Epithelial cell of esophagus (primary cell): ENCODE data around the gene PLEKHG3.

ENCODE experiments used
- DNase-seq: peaks from one replicate; pipeline ENCODE4 v3.0.0; 2010; ENCODE audit warnings: low read depth
- H3K4me3 ChIP-seq: 2 replicates; pipeline ENCODE4 v1.5.1; 2011; ENCODE audit warnings: mild to moderate bottlenecking, low read length, control low read depth
- TF ChIP-seq, protein P1 (sequence below): IDR thresholded peaks from 2 replicates; pipeline ENCODE4 v1.5.1; 2011; ENCODE audit warnings: low read depth, mild to moderate bottlenecking, low read length, control low read depth, inconsistent platforms; ENCODE audit not compliant: insufficient read depth; ENCODE audit errors: missing control alignments

Gene PLEKHG3

DNA sequence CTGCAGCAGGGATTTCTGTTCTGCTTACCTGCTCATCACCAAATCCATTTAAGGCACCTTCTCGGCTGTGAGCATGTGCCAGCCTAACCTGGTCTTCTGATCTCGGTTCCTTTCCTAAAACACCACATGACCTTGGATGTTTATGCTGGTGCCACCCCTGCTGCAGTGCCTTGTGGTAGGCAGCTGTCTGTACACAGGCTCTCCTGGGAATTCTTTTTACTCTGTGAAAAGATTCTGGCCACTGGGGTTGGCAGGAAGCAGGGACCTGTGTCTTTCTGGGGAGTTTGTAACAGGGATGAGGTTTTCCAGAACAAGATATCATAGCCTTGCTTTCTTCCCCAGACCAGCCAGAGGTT lies 10.4 kb upstream of the PLEKHG3 start:
- DNase-seq = no peak
- no peak overlapping the region for H3K4me3 ChIP-seq
- TF ChIP-seq, protein P1, sequence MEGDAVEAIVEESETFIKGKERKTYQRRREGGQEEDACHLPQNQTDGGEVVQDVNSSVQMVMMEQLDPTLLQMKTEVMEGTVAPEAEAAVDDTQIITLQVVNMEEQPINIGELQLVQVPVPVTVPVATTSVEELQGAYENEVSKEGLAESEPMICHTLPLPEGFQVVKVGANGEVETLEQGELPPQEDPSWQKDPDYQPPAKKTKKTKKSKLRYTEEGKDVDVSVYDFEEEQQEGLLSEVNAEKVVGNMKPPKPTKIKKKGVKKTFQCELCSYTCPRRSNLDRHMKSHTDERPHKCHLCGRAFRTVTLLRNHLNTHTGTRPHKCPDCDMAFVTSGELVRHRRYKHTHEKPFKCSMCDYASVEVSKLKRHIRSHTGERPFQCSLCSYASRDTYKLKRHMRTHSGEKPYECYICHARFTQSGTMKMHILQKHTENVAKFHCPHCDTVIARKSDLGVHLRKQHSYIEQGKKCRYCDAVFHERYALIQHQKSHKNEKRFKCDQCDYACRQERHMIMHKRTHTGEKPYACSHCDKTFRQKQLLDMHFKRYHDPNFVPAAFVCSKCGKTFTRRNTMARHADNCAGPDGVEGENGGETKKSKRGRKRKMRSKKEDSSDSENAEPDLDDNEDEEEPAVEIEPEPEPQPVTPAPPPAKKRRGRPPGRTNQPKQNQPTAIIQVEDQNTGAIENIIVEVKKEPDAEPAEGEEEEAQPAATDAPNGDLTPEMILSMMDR = no peak

DNA sequence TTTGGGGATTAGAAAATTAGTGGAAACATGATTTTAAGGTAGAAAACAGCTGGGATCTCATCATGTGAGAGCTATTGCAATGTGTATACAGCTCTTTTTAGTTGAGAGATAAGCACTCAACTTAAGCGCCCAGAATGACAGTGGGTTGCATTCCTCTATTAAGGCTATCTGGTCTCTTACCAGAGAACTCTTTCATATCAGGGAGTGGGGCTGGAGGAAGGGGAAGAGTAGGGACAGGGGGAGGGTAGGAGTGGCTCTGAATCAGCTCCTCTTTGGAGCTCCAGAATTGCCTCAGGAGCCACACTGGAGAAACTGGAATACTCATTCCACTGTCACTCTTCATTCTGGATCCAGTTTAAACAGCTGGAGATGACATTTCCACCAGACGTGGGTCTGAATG lies 9.2 kb upstream of the PLEKHG3 start:
- no peak for DNase-seq
- TF ChIP-seq, protein P1 = no peak
- H3K4me3 ChIP-seq = no peak overlapping the region

DNA sequence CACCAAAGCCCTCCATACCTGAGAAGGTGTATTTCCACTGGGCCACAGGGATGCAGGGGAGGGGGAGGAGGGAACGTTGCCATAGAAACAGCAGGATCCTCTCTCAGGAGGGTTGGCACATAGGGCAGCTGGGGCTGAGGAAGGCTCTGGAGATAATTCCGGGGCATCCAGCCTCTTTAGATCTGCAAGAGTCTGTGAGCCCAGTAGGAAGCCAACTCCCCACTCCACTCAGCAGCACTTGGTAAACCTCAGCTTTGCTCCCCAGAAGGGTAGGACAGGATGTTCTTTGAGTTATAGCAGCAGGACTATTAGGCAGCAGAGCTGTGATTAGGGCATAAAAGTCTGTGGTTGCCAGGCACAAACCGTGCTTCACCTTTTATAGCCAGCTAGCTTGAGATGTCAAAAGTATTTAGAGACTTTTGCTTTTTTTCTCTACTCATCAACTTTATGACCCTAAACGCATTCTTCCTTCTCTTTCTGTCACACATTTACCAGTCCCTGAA lies 7.8 kb upstream of the PLEKHG3 start:
- TF ChIP-seq, protein P1 = no peak
- DNase-seq = no peak

DNA sequence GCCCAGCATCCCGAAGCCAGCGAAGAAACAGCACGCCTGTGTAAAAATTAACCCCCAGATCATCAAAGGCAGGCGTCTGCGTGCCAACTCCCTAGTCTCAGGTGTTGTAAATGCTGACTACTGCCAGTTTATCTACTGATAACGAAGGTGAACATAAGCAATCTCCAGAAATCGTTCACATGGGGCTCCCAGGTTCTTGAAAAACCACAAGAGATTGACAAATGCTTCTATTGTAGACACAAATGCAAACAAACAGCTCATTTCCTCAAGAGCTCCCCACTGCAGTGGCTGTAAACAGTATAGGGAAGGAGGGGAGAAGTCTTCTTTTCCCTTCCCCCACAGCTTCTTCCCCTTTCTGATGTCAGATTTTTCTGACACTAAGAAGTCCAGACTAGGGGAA lies 5.3 kb upstream of the PLEKHG3 start:
- DNase-seq = no peak
- TF ChIP-seq, protein P1 = no peak
- H3K4me3 ChIP-seq = no peak overlapping the region

More for the DNA sequence above, 7.8 kb upstream of the PLEKHG3 start:
- H3K4me3 ChIP-seq = no peak overlapping the region

DNA sequence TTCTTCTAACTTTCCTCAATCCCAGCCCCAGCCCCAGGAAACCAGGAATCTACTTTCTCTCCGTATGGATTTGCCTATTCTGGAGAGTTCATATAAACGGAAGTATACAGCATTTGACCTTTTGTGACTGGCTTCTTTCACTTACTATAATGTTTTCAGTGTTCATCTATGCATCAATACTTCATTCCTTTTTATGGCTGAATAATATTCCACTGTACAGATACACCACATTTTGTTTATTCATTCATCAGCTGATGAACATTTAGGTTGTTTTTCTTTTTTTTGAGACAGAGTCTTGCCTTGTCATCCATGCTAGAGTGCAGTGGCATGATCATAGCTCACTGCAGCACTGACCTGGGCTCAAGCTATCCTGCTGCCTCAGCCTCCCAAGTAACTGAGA lies 3.9 kb upstream of the PLEKHG3 start:
- TF ChIP-seq, protein P1 = no peak
- no peak overlapping the region for H3K4me3 ChIP-seq
- no peak for DNase-seq

DNA sequence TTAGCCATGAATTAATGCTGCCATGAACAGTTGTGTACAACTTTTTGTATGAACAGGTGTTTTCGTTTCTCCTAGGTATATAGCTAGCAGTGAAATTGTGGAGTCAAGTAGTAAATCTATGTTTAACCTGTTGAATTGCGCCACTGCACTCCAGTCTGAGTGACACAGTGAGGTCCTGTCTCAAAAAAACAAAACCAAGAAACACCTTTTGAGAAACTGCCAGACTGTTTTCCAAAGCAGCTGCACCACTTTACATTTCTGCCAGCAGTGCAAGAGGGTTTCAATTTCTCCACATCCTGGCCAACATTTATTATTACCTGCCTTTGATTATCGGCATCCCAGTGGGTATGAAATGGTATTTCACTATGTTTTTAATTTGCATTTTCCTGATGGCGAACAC lies 3.3 kb upstream of the PLEKHG3 start:
- TF ChIP-seq, protein P1 = no peak
- DNase-seq = no peak
- no peak overlapping the region for H3K4me3 ChIP-seq

DNA sequence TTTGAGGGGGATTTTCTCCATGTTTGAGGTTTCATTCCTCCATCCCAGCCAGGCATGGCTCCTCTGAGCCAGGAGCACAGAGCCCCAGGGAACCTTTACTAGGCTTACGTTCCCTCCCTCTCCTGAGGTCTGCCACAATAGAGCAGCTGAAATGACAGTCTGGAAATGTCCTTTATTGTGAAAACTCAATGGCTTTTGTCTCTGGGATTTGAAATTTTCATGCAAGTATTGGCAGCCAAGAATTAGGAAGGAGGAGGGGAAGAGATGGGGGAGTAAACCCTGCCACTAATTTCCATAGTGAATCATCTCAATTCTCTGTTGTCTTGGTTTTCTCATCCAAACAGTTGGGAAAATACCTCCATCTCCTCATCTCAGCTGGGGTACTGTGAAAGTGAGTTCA lies 2.6 kb upstream of the PLEKHG3 start:
- no peak for DNase-seq
- H3K4me3 ChIP-seq = no peak overlapping the region
- TF ChIP-seq, protein P1 = no peak
